BJ (cell line): ENCODE measurements around the gene VAPB. TPM values are rescaled to one million over a fixed set of nuclear protein-coding genes. Genes with fewer than 3 reads are reported as not detected.

Experiments
- CTCF ChIA-PET: fragments of 350-600 bp; formaldehyde crosslinking; extraction: SDS; loops from one replicate; lab custom pipeline; 2021; ENCODE audit warnings: antibody characterized with exemption, inconsistent platforms; lab: Yijun Ruan, JAX
- POLR2A ChIA-PET: fragments of 300-600 bp; sonication (Branson Sonifier 250); formaldehyde crosslinking; extraction: SDS; loops from one replicate; lab custom pipeline; 2021; ENCODE audit warnings: antibody characterized with exemption; lab: Charles Lee
- DNase-seq: peaks from one replicate; pipeline ENCODE4 v3.0.0-alpha.2; 2011; ENCODE audit warnings: low read depth
- H3K27me3 ChIP-seq: 2 replicates; pipeline ENCODE4 v1.6.0; 2011; ENCODE audit warnings: low read length; ENCODE audit not compliant: control insufficient read depth, insufficient read depth
- H3K36me3 ChIP-seq: 2 replicates; pipeline ENCODE4 v1.5.1; 2011; ENCODE audit warnings: low read length; ENCODE audit not compliant: control insufficient read depth, insufficient read depth
- H3K4me3 ChIP-seq: 2 replicates; pipeline ENCODE4 v1.5.1; 2011; ENCODE audit warnings: low read depth, mild to moderate bottlenecking, control low read depth, low read length
- polyA plus RNA-seq: library from polyadenylated mRNA; depleted of rRNA; stranded (reverse); fragments of >200 nt; gene quantifications from 2 replicates; pipeline ENCODE4 v1.2.3, GENCODE V29; 2011
- TF ChIP-seq, protein P1 (sequence below): IDR thresholded peaks from 2 replicates; pipeline ENCODE4 v1.5.1; 2011; ENCODE audit warnings: low read depth, mild to moderate bottlenecking, control low read depth, inconsistent platforms, low read length, moderate library complexity; ENCODE audit not compliant: insufficient read depth

The VAPB gene
- polyA plus RNA-seq, 1 experiment: 21.1 TPM

DNA sequence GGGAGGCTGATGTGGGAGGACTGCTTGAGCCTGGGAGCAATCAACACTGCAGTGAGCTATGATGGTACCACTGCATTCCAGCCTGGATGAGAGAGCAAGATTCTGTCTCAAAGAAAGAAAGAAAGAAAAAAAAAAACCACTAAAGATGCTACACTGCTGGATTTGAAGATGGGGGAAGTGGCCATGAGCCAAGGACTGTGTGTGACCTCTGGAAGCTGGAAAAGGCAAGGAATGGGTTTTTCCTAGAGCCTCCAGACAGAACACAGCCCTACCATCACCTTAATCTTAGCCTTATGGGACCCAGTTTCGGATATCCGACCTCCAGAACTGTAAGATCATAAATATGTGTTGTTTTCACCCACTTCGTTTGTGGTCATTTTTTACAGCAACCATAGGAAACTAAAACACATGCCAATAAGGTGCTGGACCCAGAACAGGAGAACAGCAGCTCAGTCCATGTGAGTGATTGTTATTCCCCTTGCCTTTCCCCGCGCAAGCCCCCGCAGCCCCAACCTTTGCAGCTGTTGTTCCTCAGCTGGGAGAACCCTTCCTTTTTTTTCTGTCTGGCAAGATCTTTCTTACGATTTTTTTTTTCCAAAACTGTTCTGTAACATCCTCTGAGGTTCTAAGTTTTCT is 11.1 kb upstream of the VAPB start:
- no peak for DNase-seq
- TF ChIP-seq, protein P1, sequence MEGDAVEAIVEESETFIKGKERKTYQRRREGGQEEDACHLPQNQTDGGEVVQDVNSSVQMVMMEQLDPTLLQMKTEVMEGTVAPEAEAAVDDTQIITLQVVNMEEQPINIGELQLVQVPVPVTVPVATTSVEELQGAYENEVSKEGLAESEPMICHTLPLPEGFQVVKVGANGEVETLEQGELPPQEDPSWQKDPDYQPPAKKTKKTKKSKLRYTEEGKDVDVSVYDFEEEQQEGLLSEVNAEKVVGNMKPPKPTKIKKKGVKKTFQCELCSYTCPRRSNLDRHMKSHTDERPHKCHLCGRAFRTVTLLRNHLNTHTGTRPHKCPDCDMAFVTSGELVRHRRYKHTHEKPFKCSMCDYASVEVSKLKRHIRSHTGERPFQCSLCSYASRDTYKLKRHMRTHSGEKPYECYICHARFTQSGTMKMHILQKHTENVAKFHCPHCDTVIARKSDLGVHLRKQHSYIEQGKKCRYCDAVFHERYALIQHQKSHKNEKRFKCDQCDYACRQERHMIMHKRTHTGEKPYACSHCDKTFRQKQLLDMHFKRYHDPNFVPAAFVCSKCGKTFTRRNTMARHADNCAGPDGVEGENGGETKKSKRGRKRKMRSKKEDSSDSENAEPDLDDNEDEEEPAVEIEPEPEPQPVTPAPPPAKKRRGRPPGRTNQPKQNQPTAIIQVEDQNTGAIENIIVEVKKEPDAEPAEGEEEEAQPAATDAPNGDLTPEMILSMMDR: no peak
- CTCF ChIA-PET: no interaction called here

DNA sequence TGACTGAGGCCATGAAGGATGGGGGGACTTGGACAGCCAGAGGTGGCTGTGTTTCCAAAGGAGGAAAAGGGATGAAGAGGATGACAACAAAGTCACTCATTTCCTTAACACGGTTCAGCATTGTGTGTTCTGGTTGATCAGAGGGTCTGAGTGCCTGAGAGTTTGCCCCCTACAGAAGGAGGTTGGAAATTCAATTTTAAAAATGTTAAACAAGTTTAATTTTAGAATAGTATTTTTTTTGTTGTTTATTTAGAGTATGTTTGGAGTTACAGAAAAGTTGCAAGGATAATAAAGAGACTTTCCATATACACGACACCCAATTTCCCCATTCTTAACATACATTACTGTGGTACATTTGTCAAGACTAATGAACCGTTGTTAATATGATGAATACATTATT is 10.3 kb upstream of the VAPB start:
- TF ChIP-seq, protein P1: peak; percentile 7; the same call in 1 of the 2 replicates
- POLR2A ChIA-PET: no interaction called here
- DNase-seq: no peak
- H3K27me3 ChIP-seq: peaks cover 6% of the 10 kb centered on the region
- H3K4me3 ChIP-seq: no peak overlapping the region
- H3K36me3 ChIP-seq: no peaks in the 10 kb centered on the region
- CTCF ChIA-PET: no interaction called here

More for the DNA sequence above, 11.1 kb upstream of the VAPB start:
- POLR2A ChIA-PET: no interaction called here
- Histone ChIP-seq H3K36me3 (no peaks in the 10 kb centered on the region), H3K27me3 (peaks cover 6% of the 10 kb centered on the region), H3K4me3 (no peak overlapping the region)

DNA sequence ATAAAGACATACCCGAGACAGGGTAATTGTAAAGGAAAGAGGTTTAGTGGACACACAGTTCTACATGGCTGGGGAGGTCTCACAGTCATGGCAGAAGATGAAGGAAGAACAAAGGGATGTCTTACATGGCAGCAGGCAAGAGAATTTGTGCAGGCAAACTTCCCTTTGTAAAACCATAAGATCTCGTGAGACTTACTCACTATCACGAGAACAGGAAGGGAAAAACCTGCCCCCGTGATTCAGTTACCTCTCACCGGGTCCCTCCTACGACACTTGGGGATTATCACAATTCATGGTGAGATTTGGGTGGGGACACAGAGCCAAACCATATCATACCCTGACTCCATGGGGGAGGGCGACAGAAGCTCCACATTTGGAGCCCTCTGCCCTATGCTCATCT is 7.4 kb upstream of the VAPB start:
- CTCF ChIA-PET: interaction anchor here (1.3 kb wide), 1 partner anchor 21 kb away, joined by 3 read pairs; no protein-coding TSS in a partner anchor
- no peak for DNase-seq
- POLR2A ChIA-PET: no interaction called here
- TF ChIP-seq, protein P1: no peak
- Histone ChIP-seq H3K36me3 (no peaks in the 10 kb centered on the region), H3K27me3 (peaks cover 6% of the 10 kb centered on the region), H3K4me3 (no peak overlapping the region)

DNA sequence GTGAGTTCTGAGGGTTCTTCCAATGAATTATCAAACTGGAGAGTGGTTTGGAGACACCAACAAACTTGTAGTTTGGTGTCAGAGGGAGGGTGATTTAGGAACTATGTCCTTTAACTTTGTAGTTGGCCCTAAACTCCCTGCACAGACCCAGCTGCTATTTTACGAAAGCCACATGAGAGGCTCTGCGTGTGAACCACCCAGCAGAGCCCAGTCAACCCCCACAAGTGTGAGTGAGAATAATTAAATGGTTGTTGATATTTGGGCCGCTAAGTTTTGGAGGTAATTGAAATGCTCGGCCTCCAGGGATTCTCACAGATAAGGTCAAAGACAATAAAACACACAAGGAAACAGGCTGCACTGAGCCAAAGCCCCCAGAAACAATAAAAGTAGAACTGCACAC is 6.9 kb upstream of the VAPB start:
- no peak for DNase-seq
- CTCF ChIA-PET: interaction anchor here (1.3 kb wide), 1 partner anchor 22 kb away, joined by 3 read pairs; no protein-coding TSS in a partner anchor
- TF ChIP-seq, protein P1: no peak
- POLR2A ChIA-PET: no interaction called here
- no peak overlapping the region for H3K4me3 ChIP-seq
- H3K36me3 ChIP-seq: no peaks in the 10 kb centered on the region
- H3K27me3 ChIP-seq: peaks cover 6% of the 10 kb centered on the region

DNA sequence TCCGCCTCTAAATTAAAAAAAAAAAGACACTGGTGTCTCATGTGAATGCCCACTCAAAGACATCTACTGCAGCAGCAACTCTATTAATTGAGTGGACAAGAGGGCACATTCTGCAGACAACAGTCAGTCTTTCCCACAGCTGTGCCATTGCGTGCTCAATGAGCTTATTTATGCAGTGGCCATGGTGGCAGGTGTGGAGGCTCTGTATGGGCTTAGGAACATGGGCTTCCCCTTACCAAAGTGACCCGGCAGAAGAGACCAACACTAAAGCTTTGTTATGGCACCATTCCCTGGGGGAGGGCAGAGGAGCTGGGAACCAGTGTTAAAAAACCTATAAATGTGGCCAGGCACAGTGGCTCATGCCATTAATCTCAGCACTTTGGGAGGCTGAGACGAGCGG is 4.2 kb upstream of the VAPB start:
- Histone ChIP-seq H3K4me3 (no peak overlapping the region), H3K27me3 (0 out of 2 replicates have a peak, but pooled peaks cover 2% of the 10 kb centered on the region), H3K36me3 (no peaks in the 10 kb centered on the region)
- ChIA-PET CTCF (interaction anchor here (0.6 kb wide), 1 partner anchor 308 kb away, joined by 3 read pairs; no protein-coding TSS in a partner anchor), POLR2A (no interaction called here)
- no peak for DNase-seq
- TF ChIP-seq, protein P1: no peak
